HepG2 (cell line): ENCODE data around the gene TBC1D16. TPM values are rescaled to one million over a fixed set of nuclear protein-coding genes. Genes with fewer than 3 reads are reported as not detected.

Experiments used
- BCL6 ChIP-seq: IDR thresholded peaks from 2 replicates; pipeline ENCODE4 v1.6.1; 2016; ENCODE audit warnings: missing genetic modification reagents, missing compliant biosample characterization
- GABPA ChIP-seq, 2 experiments: IDR thresholded peaks; 2 replicates each; pipeline ENCODE4 v1.6.1; 2011 to 2016; ENCODE audit warnings: low read depth in 2 of 2, low read length in 1 of 2, missing biosample characterization in 1 of 2, missing genetic modification characterization in 1 of 2
- GTF3A ChIP-seq: sonication (generic); formaldehyde crosslinking; conservative IDR thresholded peaks from 2 replicates; pipeline ENCODE4 v1.4.0; 2020; ENCODE audit warnings: mild to moderate bottlenecking, missing genetic modification reagents
- PRDM10 ChIP-seq: sonication (generic); formaldehyde crosslinking; IDR thresholded peaks from 2 replicates; pipeline ENCODE4 v1.4.0; 2020; ENCODE audit warnings: low read depth, missing genetic modification reagents
- SETDB1 ChIP-seq: sonication (generic); formaldehyde crosslinking; IDR thresholded peaks from 2 replicates; pipeline ENCODE4 v1.5.1; 2020; ENCODE audit warnings: missing genetic modification reagents, mild to moderate bottlenecking, borderline replicate concordance
- ZFYVE20 ChIP-seq: sonication (generic); formaldehyde crosslinking; IDR thresholded peaks from 2 replicates; pipeline ENCODE4 v1.8.0; 2023; ENCODE audit warnings: low read depth, mild to moderate bottlenecking, moderate library complexity, missing genetic modification reagents, borderline replicate concordance
- ZNF350 ChIP-seq: sonication (generic); formaldehyde crosslinking; IDR thresholded peaks from 2 replicates; pipeline ENCODE4 v1.4.0; 2020; ENCODE audit warnings: mild to moderate bottlenecking, low read depth, missing genetic modification reagents, borderline replicate concordance
- ZNF557 ChIP-seq: sonication (generic); formaldehyde crosslinking; IDR thresholded peaks from 2 replicates; pipeline ENCODE4 v1.4.0; 2020; ENCODE audit warnings: missing genetic modification reagents
- ZNF660 ChIP-seq: sonication (generic); formaldehyde crosslinking; IDR thresholded peaks from 2 replicates; pipeline ENCODE4 v1.5.1; 2020; ENCODE audit warnings: mild to moderate bottlenecking, low read depth, missing genetic modification reagents, borderline replicate concordance
- ZNF777 ChIP-seq: sonication (generic); formaldehyde crosslinking; IDR thresholded peaks from 2 replicates; pipeline ENCODE4 v1.4.0; 2020; ENCODE audit warnings: missing genetic modification reagents
- polyA plus RNA-seq, 8 experiments: library from polyadenylated mRNA; depleted of rRNA in 3 of 8; stranded (reverse) in 7 of 8; unstranded in 1 of 8; fragments of >200 nt; fragmentation: Illumina TruSeq in 4 of 8; extraction: Trizol in 4 of 8; gene quantifications; 2 replicates each; pipeline versions ENCODE4 v1.2.1 to v1.2.3, GENCODE V29; 2011 to 2016; ENCODE audit warnings: low read depth in 4 of 8, missing spikeins in 1 of 8, mixed read lengths in 1 of 8; ENCODE audit not compliant: insufficient read depth in 1 of 8
- total RNA-seq, 5 experiments: library from RNA; depleted of rRNA; stranded (reverse); fragments of >200 nt; fragmentation: Illumina TruSeq; extraction: Trizol; gene quantifications; 2 replicates each; pipeline ENCODE4 v1.2.3, GENCODE V29; 2016; ENCODE audit warnings: low read depth in 1 of 5
- TF ChIP-seq, protein P1 (sequence below): sonication (generic); formaldehyde crosslinking; IDR thresholded peaks from 2 replicates; pipeline ENCODE4 v1.4.0; 2020; ENCODE audit warnings: missing genetic modification reagents, borderline replicate concordance
- TF ChIP-seq, protein P2 (sequence below): sonication (generic); formaldehyde crosslinking; conservative IDR thresholded peaks from 2 replicates; pipeline ENCODE4 v1.8.0; 2022; ENCODE audit warnings: low read depth, missing genetic modification reagents
- TF ChIP-seq, protein P3 (sequence below), 2 experiments: sonication (generic) in 1 of 2; formaldehyde crosslinking in 1 of 2; IDR thresholded peaks; 2 replicates each; pipeline versions ENCODE4 v1.4.0 to v1.6.1; 2016 to 2020; ENCODE audit warnings: borderline replicate concordance in 1 of 2, low read depth in 1 of 2, mild to moderate bottlenecking in 1 of 2, missing genetic modification reagents in 1 of 2

Gene TBC1D16
- total and polyA plus RNA-seq, 2 of the 13 experiments (the other 11 are each of a cell fraction or from before 2014, with no cell fraction given), result 14.9 to 24.9 TPM

DNA sequence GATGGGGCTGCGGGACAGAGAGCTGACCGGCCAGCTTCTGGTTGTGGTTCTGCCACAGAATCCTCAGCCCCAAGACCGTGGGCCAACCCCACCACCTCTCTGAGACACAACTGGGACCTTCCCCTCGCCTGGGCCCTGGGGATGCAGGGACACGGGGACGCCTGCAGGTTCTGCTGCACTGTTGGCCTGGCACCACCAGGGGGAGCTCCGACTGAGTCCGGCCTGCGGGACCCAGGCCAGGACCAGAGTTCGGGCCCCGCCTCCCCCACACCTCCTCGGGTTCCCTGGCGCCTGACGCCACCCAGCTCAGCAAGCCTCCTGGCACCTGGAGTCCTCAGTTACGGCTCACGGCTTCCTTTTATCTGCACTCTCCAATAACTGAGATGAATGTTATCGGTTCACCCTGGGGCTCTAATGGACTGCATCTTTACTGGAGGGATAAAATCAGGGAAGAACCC is 27.3 kb downstream of the TBC1D16 start (continued):
- TF ChIP-seq, protein P1, sequence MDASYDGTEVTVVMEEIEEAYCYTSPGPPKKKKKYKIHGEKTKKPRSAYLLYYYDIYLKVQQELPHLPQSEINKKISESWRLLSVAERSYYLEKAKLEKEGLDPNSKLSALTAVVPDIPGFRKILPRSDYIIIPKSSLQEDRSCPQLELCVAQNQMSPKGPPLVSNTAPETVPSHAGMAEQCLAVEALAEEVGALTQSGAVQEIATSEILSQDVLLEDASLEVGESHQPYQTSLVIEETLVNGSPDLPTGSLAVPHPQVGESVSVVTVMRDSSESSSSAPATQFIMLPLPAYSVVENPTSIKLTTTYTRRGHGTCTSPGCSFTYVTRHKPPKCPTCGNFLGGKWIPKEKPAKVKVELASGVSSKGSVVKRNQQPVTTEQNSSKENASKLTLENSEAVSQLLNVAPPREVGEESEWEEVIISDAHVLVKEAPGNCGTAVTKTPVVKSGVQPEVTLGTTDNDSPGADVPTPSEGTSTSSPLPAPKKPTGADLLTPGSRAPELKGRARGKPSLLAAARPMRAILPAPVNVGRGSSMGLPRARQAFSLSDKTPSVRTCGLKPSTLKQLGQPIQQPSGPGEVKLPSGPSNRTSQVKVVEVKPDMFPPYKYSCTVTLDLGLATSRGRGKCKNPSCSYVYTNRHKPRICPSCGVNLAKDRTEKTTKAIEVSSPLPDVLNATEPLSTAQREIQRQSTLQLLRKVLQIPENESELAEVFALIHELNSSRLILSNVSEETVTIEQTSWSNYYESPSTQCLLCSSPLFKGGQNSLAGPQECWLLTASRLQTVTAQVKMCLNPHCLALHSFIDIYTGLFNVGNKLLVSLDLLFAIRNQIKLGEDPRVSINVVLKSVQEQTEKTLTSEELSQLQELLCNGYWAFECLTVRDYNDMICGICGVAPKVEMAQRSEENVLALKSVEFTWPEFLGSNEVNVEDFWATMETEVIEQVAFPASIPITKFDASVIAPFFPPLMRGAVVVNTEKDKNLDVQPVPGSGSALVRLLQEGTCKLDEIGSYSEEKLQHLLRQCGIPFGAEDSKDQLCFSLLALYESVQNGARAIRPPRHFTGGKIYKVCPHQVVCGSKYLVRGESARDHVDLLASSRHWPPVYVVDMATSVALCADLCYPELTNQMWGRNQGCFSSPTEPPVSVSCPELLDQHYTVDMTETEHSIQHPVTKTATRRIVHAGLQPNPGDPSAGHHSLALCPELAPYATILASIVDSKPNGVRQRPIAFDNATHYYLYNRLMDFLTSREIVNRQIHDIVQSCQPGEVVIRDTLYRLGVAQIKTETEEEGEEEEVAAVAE (CRISPR knock-in tag), result no peak
- peak; percentile 66 for TF ChIP-seq ZNF350
- no peak for TF ChIP-seq ZNF660
- TF ChIP-seq, protein P2, sequence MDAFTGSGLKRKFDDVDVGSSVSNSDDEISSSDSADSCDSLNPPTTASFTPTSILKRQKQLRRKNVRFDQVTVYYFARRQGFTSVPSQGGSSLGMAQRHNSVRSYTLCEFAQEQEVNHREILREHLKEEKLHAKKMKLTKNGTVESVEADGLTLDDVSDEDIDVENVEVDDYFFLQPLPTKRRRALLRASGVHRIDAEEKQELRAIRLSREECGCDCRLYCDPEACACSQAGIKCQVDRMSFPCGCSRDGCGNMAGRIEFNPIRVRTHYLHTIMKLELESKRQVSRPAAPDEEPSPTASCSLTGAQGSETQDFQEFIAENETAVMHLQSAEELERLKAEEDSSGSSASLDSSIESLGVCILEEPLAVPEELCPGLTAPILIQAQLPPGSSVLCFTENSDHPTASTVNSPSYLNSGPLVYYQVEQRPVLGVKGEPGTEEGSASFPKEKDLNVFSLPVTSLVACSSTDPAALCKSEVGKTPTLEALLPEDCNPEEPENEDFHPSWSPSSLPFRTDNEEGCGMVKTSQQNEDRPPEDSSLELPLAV (CRISPR knock-in tag), result no peak
- no peak for TF ChIP-seq ZNF557 (CRISPR knock-in tag)
- no peak for TF ChIP-seq GABPA (IDR thresholded peaks at IDR 0.05; ENCODE audit: low read depth, low read length)
- TF ChIP-seq GABPA (CRISPR knock-in tag; IDR thresholded peaks at IDR 0.05; ENCODE audit: low read depth), result no peak
- TF ChIP-seq, protein P3, sequence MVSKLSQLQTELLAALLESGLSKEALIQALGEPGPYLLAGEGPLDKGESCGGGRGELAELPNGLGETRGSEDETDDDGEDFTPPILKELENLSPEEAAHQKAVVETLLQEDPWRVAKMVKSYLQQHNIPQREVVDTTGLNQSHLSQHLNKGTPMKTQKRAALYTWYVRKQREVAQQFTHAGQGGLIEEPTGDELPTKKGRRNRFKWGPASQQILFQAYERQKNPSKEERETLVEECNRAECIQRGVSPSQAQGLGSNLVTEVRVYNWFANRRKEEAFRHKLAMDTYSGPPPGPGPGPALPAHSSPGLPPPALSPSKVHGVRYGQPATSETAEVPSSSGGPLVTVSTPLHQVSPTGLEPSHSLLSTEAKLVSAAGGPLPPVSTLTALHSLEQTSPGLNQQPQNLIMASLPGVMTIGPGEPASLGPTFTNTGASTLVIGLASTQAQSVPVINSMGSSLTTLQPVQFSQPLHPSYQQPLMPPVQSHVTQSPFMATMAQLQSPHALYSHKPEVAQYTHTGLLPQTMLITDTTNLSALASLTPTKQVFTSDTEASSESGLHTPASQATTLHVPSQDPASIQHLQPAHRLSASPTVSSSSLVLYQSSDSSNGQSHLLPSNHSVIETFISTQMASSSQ (IDR thresholded peaks at IDR 0.05; ENCODE audit: low read depth), result no peak
- TF ChIP-seq, protein P3 (CRISPR knock-in tag; IDR thresholded peaks at IDR 0.05; ENCODE audit: borderline replicate concordance), result peak; percentile 64
- TF ChIP-seq PRDM10 (CRISPR knock-in tag), result peak; percentile 27; the same call in 1 of the 2 replicates
- TF ChIP-seq ZNF777 (CRISPR knock-in tag), result no peak
- no peak for TF ChIP-seq SETDB1 (CRISPR knock-in tag)
- peak; percentile 61 for TF ChIP-seq BCL6 (CRISPR knock-in tag)
- TF ChIP-seq GTF3A (CRISPR knock-in tag), result no peak; the same call in 1 of the 2 replicates
- TF ChIP-seq ZFYVE20, result no peak
